ENCODE results near the gene C19orf44.
A peak's percentile ranks its signal among the peaks of the same experiment; 100 is the strongest.
"Not testable (repeated sequence)": the region's sequence is repeated elsewhere in the genome, so short reads cannot be mapped to it uniquely, and the experiment has no call there.

The C19orf44 gene

DNA sequence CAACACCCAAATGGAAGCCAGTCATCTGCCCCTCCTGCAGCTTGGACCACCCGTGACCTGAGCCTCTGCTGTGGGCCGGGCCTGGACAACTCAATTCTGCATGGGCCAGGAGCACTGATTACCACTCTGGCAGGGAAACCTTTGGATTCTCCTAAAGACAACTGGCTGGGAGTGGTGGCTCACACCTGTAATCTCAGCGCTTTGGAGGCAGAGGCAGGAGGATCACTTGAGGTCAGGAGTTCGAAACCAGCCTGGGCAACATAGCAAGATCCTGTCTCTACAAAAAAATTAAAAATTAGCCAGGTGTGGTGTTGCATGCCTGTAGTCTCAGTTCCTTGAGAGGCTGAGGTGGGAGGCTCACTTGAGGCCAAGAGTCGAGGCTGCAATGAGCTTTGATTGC, 31.0 kb upstream of the C19orf44 start:
- ATAC-seq (ENCODE audit: insufficient read depth, low read depth) = no peak
- Histone ChIP-seq H4K20me1 (ENCODE audit: insufficient read depth, low read length) (peaks cover 80% of the 10 kb centered on the region), H3K27me3 (ENCODE audit: insufficient read depth, low read length, poor library complexity) (no peaks in the 10 kb centered on the region), H3K4me1 (ENCODE audit: insufficient read depth, low read length) (peaks cover 12% of the 10 kb centered on the region), H3K4me2 (ENCODE audit: insufficient read depth, low read length) (no peak overlapping the region), H2AFZ (ENCODE audit: low read depth, low read length) (no peak overlapping the region), H3K9ac (ENCODE audit: low read depth, low read length) (no peak overlapping the region), H3K27ac (ENCODE audit: low read length) (no peak overlapping the region), H3K4me3 (ENCODE audit: low read depth in 1 of 2, low read length in 2 of 2) (no peak overlapping the region), H3K36me3 (ENCODE audit: insufficient read depth, low read length) (peaks cover 13% of the 10 kb centered on the region; the same call in 1 of the 2 replicates), H3K79me2 (ENCODE audit: insufficient read depth, low read length) (peaks cover 95% of the 10 kb centered on the region), H3K9me3 (ENCODE audit: insufficient read depth, low read length, severe bottlenecking) (no peaks in the 10 kb centered on the region)
- TF ChIP-seq EZH2 (IDR thresholded peaks at IDR 0.05; ENCODE audit: borderline replicate concordance, low read depth, low read length, severe bottlenecking) = no peak
- no peak for DNase-seq

DNA sequence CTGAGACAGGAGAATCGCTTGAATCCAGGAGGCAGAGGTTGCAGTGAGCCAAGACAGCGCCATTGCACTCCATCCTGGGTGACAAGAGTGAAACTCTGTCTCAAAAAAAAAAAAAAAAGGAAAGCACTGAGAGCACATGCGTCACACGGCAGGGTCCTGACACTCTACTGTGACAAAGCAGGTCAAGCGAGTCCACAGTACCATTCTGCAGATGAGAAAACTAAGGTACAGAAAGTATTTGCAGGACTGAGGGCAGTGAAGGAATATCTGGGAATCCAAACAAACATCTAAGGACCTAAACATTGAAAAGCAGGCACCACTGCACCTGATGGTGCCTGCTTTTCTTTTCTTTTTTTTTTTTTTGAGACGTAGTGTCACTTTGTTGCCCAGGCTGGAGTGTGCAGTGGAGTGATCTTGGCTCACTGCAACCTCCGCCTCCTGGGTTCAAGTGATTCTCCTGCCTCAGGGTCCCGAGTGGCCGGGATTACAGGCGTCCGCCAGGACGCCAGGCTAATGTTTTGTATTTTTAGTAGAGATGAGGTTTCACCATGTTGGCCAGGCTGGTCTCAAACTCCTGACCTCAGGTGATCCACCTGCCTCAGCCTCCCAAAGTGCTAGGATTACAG, 29.3 kb upstream of the C19orf44 start:
- H3K27ac ChIP-seq (ENCODE audit: low read length); DNase-seq; H3K4me3 ChIP-seq (ENCODE audit: low read depth in 1 of 2, low read length in 2 of 2); H2AFZ ChIP-seq (ENCODE audit: low read depth, low read length); ATAC-seq (ENCODE audit: insufficient read depth, low read depth); H3K9ac ChIP-seq (ENCODE audit: low read depth, low read length); H3K27me3 ChIP-seq (ENCODE audit: insufficient read depth, low read length, poor library complexity); H3K9me3 ChIP-seq (ENCODE audit: insufficient read depth, low read length, severe bottlenecking); H3K4me2 ChIP-seq (ENCODE audit: insufficient read depth, low read length): not testable (repeated sequence)
- peaks cover 80% of the 10 kb centered on the region for H4K20me1 ChIP-seq (ENCODE audit: insufficient read depth, low read length)
- H3K79me2 ChIP-seq (ENCODE audit: insufficient read depth, low read length) = peaks cover 96% of the 10 kb centered on the region
- peaks cover 13% of the 10 kb centered on the region; the same call in 1 of the 2 replicates for H3K36me3 ChIP-seq (ENCODE audit: insufficient read depth, low read length)
- peaks cover 21% of the 10 kb centered on the region for H3K4me1 ChIP-seq (ENCODE audit: insufficient read depth, low read length)

DNA sequence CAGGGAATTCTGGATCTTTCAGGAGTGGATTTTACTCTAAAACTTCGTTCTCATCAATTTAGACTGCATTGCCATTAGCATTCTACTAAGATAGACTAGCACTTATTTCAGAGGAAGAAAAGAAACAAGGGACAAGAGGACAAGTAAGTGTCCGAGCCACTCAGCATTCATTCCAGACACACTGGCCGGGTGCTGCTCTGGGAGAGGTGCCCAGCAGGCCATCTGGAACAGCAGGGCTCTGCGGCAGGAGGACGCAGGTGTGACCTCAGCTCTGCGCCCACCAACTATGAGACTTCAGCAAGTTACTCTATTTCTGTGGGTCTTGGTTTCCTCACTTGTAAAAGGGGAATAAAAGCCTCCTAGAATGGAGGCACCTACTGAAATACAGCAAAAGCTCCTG, 28.6 kb upstream of the C19orf44 start:
- Histone ChIP-seq H3K79me2 (ENCODE audit: insufficient read depth, low read length) (peaks cover 90% of the 10 kb centered on the region), H3K4me1 (ENCODE audit: insufficient read depth, low read length) (peaks cover 27% of the 10 kb centered on the region), H3K9ac (ENCODE audit: low read depth, low read length) (no peak overlapping the region), H3K4me2 (ENCODE audit: insufficient read depth, low read length) (no peak overlapping the region), H4K20me1 (ENCODE audit: insufficient read depth, low read length) (peaks cover 76% of the 10 kb centered on the region), H2AFZ (ENCODE audit: low read depth, low read length) (no peak overlapping the region), H3K9me3 (ENCODE audit: insufficient read depth, low read length, severe bottlenecking) (no peaks in the 10 kb centered on the region), H3K27ac (ENCODE audit: low read length) (no peak overlapping the region), H3K4me3 (ENCODE audit: low read depth in 1 of 2, low read length in 2 of 2) (no peak overlapping the region), H3K27me3 (ENCODE audit: insufficient read depth, low read length, poor library complexity) (no peaks in the 10 kb centered on the region), H3K36me3 (ENCODE audit: insufficient read depth, low read length) (peaks cover 13% of the 10 kb centered on the region; the same call in 1 of the 2 replicates)
- ATAC-seq (ENCODE audit: insufficient read depth, low read depth) (no peak), DNase-seq (no peak)
- no peak for TF ChIP-seq EZH2 (IDR thresholded peaks at IDR 0.05; ENCODE audit: borderline replicate concordance, low read depth, low read length, severe bottlenecking)
- TF ChIP-seq, protein P1, sequence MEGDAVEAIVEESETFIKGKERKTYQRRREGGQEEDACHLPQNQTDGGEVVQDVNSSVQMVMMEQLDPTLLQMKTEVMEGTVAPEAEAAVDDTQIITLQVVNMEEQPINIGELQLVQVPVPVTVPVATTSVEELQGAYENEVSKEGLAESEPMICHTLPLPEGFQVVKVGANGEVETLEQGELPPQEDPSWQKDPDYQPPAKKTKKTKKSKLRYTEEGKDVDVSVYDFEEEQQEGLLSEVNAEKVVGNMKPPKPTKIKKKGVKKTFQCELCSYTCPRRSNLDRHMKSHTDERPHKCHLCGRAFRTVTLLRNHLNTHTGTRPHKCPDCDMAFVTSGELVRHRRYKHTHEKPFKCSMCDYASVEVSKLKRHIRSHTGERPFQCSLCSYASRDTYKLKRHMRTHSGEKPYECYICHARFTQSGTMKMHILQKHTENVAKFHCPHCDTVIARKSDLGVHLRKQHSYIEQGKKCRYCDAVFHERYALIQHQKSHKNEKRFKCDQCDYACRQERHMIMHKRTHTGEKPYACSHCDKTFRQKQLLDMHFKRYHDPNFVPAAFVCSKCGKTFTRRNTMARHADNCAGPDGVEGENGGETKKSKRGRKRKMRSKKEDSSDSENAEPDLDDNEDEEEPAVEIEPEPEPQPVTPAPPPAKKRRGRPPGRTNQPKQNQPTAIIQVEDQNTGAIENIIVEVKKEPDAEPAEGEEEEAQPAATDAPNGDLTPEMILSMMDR (IDR thresholded peaks at IDR 0.05; ENCODE audit: borderline replicate concordance, extremely low read depth, low read length, poor library complexity, severe bottlenecking) = no peak

DNA sequence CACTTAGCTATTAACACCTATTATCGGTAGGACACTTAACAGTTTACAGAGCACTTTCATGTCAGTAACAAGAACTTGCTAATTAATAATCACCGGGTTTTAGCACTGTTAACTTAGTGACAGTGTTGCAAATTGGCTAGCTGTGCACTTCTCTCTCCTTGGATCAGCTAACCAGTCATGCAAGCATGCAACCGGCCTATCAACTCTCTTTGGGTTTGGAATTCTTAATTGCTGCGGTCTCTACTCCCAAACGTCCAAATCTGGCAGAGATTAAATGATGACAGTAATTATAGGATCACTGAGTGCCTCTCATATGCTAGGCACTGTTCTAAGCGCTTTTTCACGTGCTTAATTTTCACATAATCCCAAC, 25.7 kb upstream of the C19orf44 start:
- TF ChIP-seq, protein P1 (IDR thresholded peaks at IDR 0.05; ENCODE audit: borderline replicate concordance, extremely low read depth, low read length, poor library complexity, severe bottlenecking) = no peak
- TF ChIP-seq EZH2 (IDR thresholded peaks at IDR 0.05; ENCODE audit: borderline replicate concordance, low read depth, low read length, severe bottlenecking) = no peak
- Histone ChIP-seq H3K27me3 (ENCODE audit: insufficient read depth, low read length, poor library complexity) (no peaks in the 10 kb centered on the region), H3K4me3 (ENCODE audit: low read depth in 1 of 2, low read length in 2 of 2) (peak overlapping the region; percentile 57 to 97; a peak in 3 of 4 replicates), H3K4me2 (ENCODE audit: insufficient read depth, low read length) (peak overlapping the region; percentile 87), H3K27ac (ENCODE audit: low read length) (peak overlapping the region; percentile 2; the same call in 1 of the 2 replicates), H3K9me3 (ENCODE audit: insufficient read depth, low read length, severe bottlenecking) (no peaks in the 10 kb centered on the region), H3K9ac (ENCODE audit: low read depth, low read length) (peak overlapping the region; percentile 71), H2AFZ (ENCODE audit: low read depth, low read length) (no peak overlapping the region), H3K36me3 (ENCODE audit: insufficient read depth, low read length) (no peaks in the 10 kb centered on the region), H3K79me2 (ENCODE audit: insufficient read depth, low read length) (peaks cover 60% of the 10 kb centered on the region), H3K4me1 (ENCODE audit: insufficient read depth, low read length) (peaks cover 28% of the 10 kb centered on the region), H4K20me1 (ENCODE audit: insufficient read depth, low read length) (peaks cover 49% of the 10 kb centered on the region)
- ATAC-seq (ENCODE audit: insufficient read depth, low read depth) = no peak
- no peak for DNase-seq

Data from DND-41 (cell line).